HepG2 (cell line): Measurements from ENCODE around the gene SMIM45.

Experiments used
- ATAC-seq: fragments of 200-7000 bp; cut with Tn5 transposase; 3 replicates; pipeline ENCODE4 v1.9.1; 2020; ENCODE audit warnings: mild to moderate bottlenecking, moderate library complexity
- BruUV-seq: library from RNA; stranded (reverse); fragments of 400-500 nt; replicated peaks from 2 replicates; lab custom pipeline; 2021; lab: Mats Ljungman, UMichigan
- CTCF ChIA-PET: fragments of 300-600 bp; formaldehyde crosslinking; extraction: SDS; loops from one replicate; lab custom pipeline; 2021; ENCODE audit warnings: low total read pairs, inconsistent platforms, low intra/inter-chr PET ratio; lab: Yijun Ruan, JAX
- POLR2A ChIA-PET: fragments of 350-600 bp; sonication (Branson Sonifier 250); formaldehyde crosslinking; loops from one replicate; lab custom pipeline; 2020; ENCODE audit warnings: antibody characterized with exemption, inconsistent platforms; lab: Yijun Ruan, JAX
- DNase-seq: peaks from one replicate; pipeline ENCODE4 v3.0.0-alpha.2; 2015; ENCODE audit warnings: low spot score
- FAIRE-seq: peaks from 3 replicates; lab custom pipeline; 2011; peaks lifted over from hg19 to GRCh38; lab: Jason Lieb, UNC
- H2AFZ ChIP-seq: one replicate; pipeline ENCODE4 v1.6.1; 2011; ENCODE audit warnings: low read length, inconsistent platforms
- H3K27ac ChIP-seq: fragments of 300-600 bp; 3 replicates; pipeline ENCODE4 v1.8.0; 2011; ENCODE audit warnings: mixed run types, mild to moderate bottlenecking, mixed read lengths, low read length, inconsistent platforms; ENCODE audit not compliant: insufficient read depth; ENCODE audit errors: extremely low read length
- H3K27me3 ChIP-seq, 2 experiments: fragments of 200-600 bp in 1 of 2; 2 replicates in 1 of 2; 3 replicates in 1 of 2; pipeline versions ENCODE4 v1.6.0 to v1.8.0; 2011; ENCODE audit warnings: low read length in 2 of 2, mild to moderate bottlenecking in 2 of 2, moderate library complexity in 2 of 2, inconsistent platforms in 1 of 2; ENCODE audit not compliant: insufficient read depth in 2 of 2, control insufficient read depth in 1 of 2
- H3K36me3 ChIP-seq, 2 experiments: fragments of 200-600 bp in 1 of 2; replicated peaks in 1 of 2; 2 replicates in 1 of 2; 3 replicates in 1 of 2; pipeline versions ENCODE4 v1.5.1 to v1.8.0; 2011; ENCODE audit warnings: low read length in 2 of 2, inconsistent platforms in 1 of 2; ENCODE audit not compliant: insufficient read depth in 2 of 2, control insufficient read depth in 1 of 2
- H3K4me1 ChIP-seq: 2 replicates; pipeline ENCODE4 v1.5.1; 2012; ENCODE audit warnings: low read length, inconsistent platforms; ENCODE audit not compliant: insufficient read depth
- H3K4me2 ChIP-seq: 2 replicates; pipeline ENCODE4 v1.6.0; 2011; ENCODE audit warnings: low read depth, low read length, inconsistent platforms
- H3K4me3 ChIP-seq, 3 experiments: fragments of 200-600 bp in 1 of 3; sonication (generic), shearing (Covaris generic) in 1 of 3; replicated peaks in 1 of 3; 2 replicates each; pipeline ENCODE4 v1.5.1; 2011 to 2016; ENCODE audit warnings: low read length in 3 of 3, inconsistent platforms in 2 of 3, low read depth in 2 of 3, mild to moderate bottlenecking in 2 of 3, control low read depth in 1 of 3, mixed read lengths in 1 of 3; ENCODE audit not compliant: insufficient read depth in 1 of 3
- H3K79me2 ChIP-seq: one replicate; pipeline ENCODE4 v1.6.1; 2011; ENCODE audit warnings: low read length, inconsistent platforms; ENCODE audit not compliant: insufficient read depth
- H3K9ac ChIP-seq: 2 replicates; pipeline ENCODE4 v1.6.0; 2011; ENCODE audit warnings: mild to moderate bottlenecking, low read depth, low read length, inconsistent platforms; ENCODE audit not compliant: insufficient read depth
- H3K9me3 ChIP-seq: 2 replicates; pipeline ENCODE4 v1.5.1; 2012; ENCODE audit warnings: mild to moderate bottlenecking, low read length
- H4K20me1 ChIP-seq: 2 replicates; pipeline ENCODE4 v1.6.0; 2011; ENCODE audit warnings: inconsistent platforms, mild to moderate bottlenecking, low read length, moderate library complexity; ENCODE audit not compliant: insufficient read depth
- BCL6 ChIP-seq: IDR thresholded peaks from 2 replicates; pipeline ENCODE4 v1.6.1; 2016; ENCODE audit warnings: missing genetic modification reagents, missing compliant biosample characterization
- CSRNP1 ChIP-seq: sonication (generic); formaldehyde crosslinking; IDR thresholded peaks from 2 replicates; pipeline ENCODE4 v1.8.1; 2023; ENCODE audit warnings: mild to moderate bottlenecking, missing genetic modification reagents
- EZH2 ChIP-seq: conservative IDR thresholded peaks from 2 replicates; pipeline ENCODE4 v1.6.1; 2012; ENCODE audit warnings: mild to moderate bottlenecking, low read depth, low read length, moderate library complexity
- GABPB1 ChIP-seq: IDR thresholded peaks from 2 replicates; pipeline ENCODE4 v1.6.1; 2016; ENCODE audit warnings: mild to moderate bottlenecking, missing genetic modification reagents, moderate library complexity, missing compliant biosample characterization
- HNRNPH1 ChIP-seq: fragments of 200-400 bp; formaldehyde crosslinking; optimal IDR thresholded peaks from 2 replicates; pipeline ENCODE3; 2017; ENCODE audit warnings: mild to moderate bottlenecking, low read depth, low read length
- HNRNPLL ChIP-seq: fragments of 200-400 bp; formaldehyde crosslinking; IDR thresholded peaks from 2 replicates; pipeline ENCODE4 v1.6.1; 2017; ENCODE audit warnings: mild to moderate bottlenecking, low read depth, low read length; ENCODE audit not compliant: poor library complexity, severe bottlenecking
- LBX2 ChIP-seq: sonication (generic); formaldehyde crosslinking; IDR thresholded peaks from 2 replicates; pipeline ENCODE4 v1.5.0; 2020; ENCODE audit warnings: missing genetic modification reagents, mild to moderate bottlenecking, borderline replicate concordance
- MAX ChIP-seq: IDR thresholded peaks from 2 replicates; pipeline ENCODE4 v1.6.1; 2012; ENCODE audit warnings: inconsistent platforms
- NR2F1 ChIP-seq, 2 experiments: fragments of 450-650 bp in 1 of 2; formaldehyde crosslinking in 1 of 2; IDR thresholded peaks; 2 replicates each; pipeline versions ENCODE4 v1.5.0 to v1.6.1; 2016 to 2020; ENCODE audit warnings: mild to moderate bottlenecking in 1 of 2, missing compliant biosample characterization in 1 of 2, missing genetic modification reagents in 1 of 2, moderate library complexity in 1 of 2
- RCOR2 ChIP-seq: IDR thresholded peaks from 2 replicates; pipeline ENCODE4 v1.6.1; 2016; ENCODE audit warnings: missing biosample characterization, missing genetic modification reagents
- SNAPC2 ChIP-seq: sonication (generic); formaldehyde crosslinking; IDR thresholded peaks from 2 replicates; pipeline ENCODE4 v1.8.1; 2022; ENCODE audit warnings: mild to moderate bottlenecking, missing genetic modification reagents
- STAT5B ChIP-seq: sonication (generic); formaldehyde crosslinking; IDR thresholded peaks from 2 replicates; pipeline ENCODE4 v1.4.0; 2020; ENCODE audit warnings: missing genetic modification reagents
- ZBTB39 ChIP-seq: sonication (generic); formaldehyde crosslinking; IDR thresholded peaks from 2 replicates; pipeline ENCODE4 v1.5.0; 2020; ENCODE audit warnings: missing genetic modification reagents
- ZNF253 ChIP-seq: sonication (generic); formaldehyde crosslinking; IDR thresholded peaks from 2 replicates; pipeline ENCODE4 v1.8.0; 2022; ENCODE audit warnings: mild to moderate bottlenecking, missing genetic modification reagents, borderline replicate concordance
- ZNF276 ChIP-seq: sonication (generic); formaldehyde crosslinking; IDR thresholded peaks from 2 replicates; pipeline ENCODE4 v1.4.0; 2020; ENCODE audit warnings: mild to moderate bottlenecking, low read depth, missing genetic modification reagents
- ZNF367 ChIP-seq: sonication (generic); formaldehyde crosslinking; IDR thresholded peaks from 2 replicates; pipeline ENCODE4 v1.4.0; 2020; ENCODE audit warnings: missing genetic modification reagents, borderline replicate concordance
- ZNF709 ChIP-seq: sonication (generic); formaldehyde crosslinking; IDR thresholded peaks from 2 replicates; pipeline ENCODE4 v1.5.0; 2020; ENCODE audit warnings: mild to moderate bottlenecking, missing genetic modification reagents
- ZSCAN22 ChIP-seq: sonication (generic); formaldehyde crosslinking; IDR thresholded peaks from 2 replicates; pipeline ENCODE4 v1.4.0; 2020; ENCODE audit warnings: mild to moderate bottlenecking, missing genetic modification reagents
- WGBS: methylation state at CpG from one replicate; pipeline ENCODE4 v1.1.6; 2017; ENCODE audit warnings: low lambda C conversion rate; 5-methylcytosine and 5-hydroxymethylcytosine counted together
- in situ Hi-C: cut with HindIII; loops from 2 replicates; pipeline ENCODE4 v1.10.0; 2017; ENCODE audit warnings: low pct_unique_long_range_greater_than_20kb; ENCODE audit not compliant: extremely low pct_ligation_motif_present
- intact Hi-C: fragments of 100-400 bp; cut with micrococcal nuclease; formaldehyde crosslinking; loops from one replicate; pipeline ENCODE4 v1.10.0; 2022; ENCODE audit not compliant: unreplicated experiment

Gene SMIM45

GRCh38 chr22:41919357-41920224 is 32.4 kb upstream of the SMIM45 start:
- Histone ChIP-seq H3K4me1 (peaks cover 44% of the 10 kb centered on the region), H3K4me3 (peak overlapping the region; percentile 11 to 59 (median 15); a peak in 4 of 6 replicates), H2AFZ (no peak overlapping the region), H3K4me2 (peak overlapping the region; percentile 60), H3K9me3 (no peaks in the 10 kb centered on the region), H3K9ac (no peak overlapping the region), H3K79me2 (no peaks in the 10 kb centered on the region), H4K20me1 (peaks cover 8% of the 10 kb centered on the region; the same call in 1 of the 2 replicates), H3K27me3 (peaks cover 10 to 59% of the 10 kb centered on the region in 2 experiments), H3K27ac (no peak overlapping the region), H3K36me3 (no peaks in the 10 kb centered on the region)
- no peak for DNase-seq
- BruUV-seq = no TSS peak
- POLR2A ChIA-PET = no interaction called here
- ATAC-seq = peak; percentile 6; the same call in 1 of the 3 replicates
- intact Hi-C loops = no loop called here
- no peak for FAIRE-seq
- CTCF ChIA-PET = no interaction called here
- in situ Hi-C loops = no loop called here
- 36% methylated on average over 24 of the region's 62 CpGs for WGBS
- TF ChIP-seq BCL6 (CRISPR knock-in tag) = no peak
- TF ChIP-seq ZNF367 (CRISPR knock-in tag) = no peak
- no peak for TF ChIP-seq ZSCAN22 (CRISPR knock-in tag)
- no peak for TF ChIP-seq LBX2 (CRISPR knock-in tag)
- TF ChIP-seq EZH2 = 0 out of 2 replicates have a peak, but pooled peaks have one; percentile 56
- no peak for TF ChIP-seq ZNF709
- TF ChIP-seq CSRNP1 (CRISPR knock-in tag) = no peak
- TF ChIP-seq MAX = 0 out of 2 replicates have a peak, but pooled peaks have one; percentile 12
- TF ChIP-seq ZNF276 (CRISPR knock-in tag) = no peak
- TF ChIP-seq ZNF253 (CRISPR knock-in tag) = no peak
- no peak for TF ChIP-seq RCOR2
- no peak for TF ChIP-seq HNRNPH1
- TF ChIP-seq GABPB1 (CRISPR knock-in tag) = peak; percentile 41; the same call in 1 of the 2 replicates
- TF ChIP-seq STAT5B (CRISPR knock-in tag) = no peak
- TF ChIP-seq SNAPC2 (CRISPR knock-in tag) = no peak
- TF ChIP-seq HNRNPLL = peak; percentile 8
- no peak for TF ChIP-seq ZBTB39 (CRISPR knock-in tag)
- TF ChIP-seq NR2F1 (CRISPR knock-in tag; IDR thresholded peaks at IDR 0.05) = no peak
